ENCODE measurements around the gene CAMK2A. TPM values are rescaled to one million over a fixed set of nuclear protein-coding genes. Genes with fewer than 3 reads are reported as not detected.

The CAMK2A gene
- total RNA-seq, 4 donors from 2014 or later: 1.4 to 6.9 (median 3.6) TPM

- H3K4me3 ChIP-seq: no peak overlapping the region
- no peaks in the 10 kb centered on the region for H3K36me3 ChIP-seq
- no peaks in the 10 kb centered on the region for H3K4me1 ChIP-seq
- 67 to 92% methylated on average over 5 to 7 of the region's 7 CpGs for WGBS, 2 donors (ENCODE audit: low coverage in 1 of 2)
- ATAC-seq: no peak
- H3K27me3 ChIP-seq: no peaks in the 10 kb centered on the region
- no peak overlapping the region for H3K27ac ChIP-seq
- TF ChIP-seq CTCF (IDR thresholded peaks at IDR 0.05): no peak
- TF ChIP-seq POLR2AphosphoS5 (IDR thresholded peaks at IDR 0.05): no peak
- TF ChIP-seq POLR2A (IDR thresholded peaks at IDR 0.05): no peak
- no peak for TF ChIP-seq EP300 (IDR thresholded peaks at IDR 0.05)
- H3K9me3 ChIP-seq: no peaks in the 10 kb centered on the region
Measured at GRCh38 chr5:150278046-150278730, 11.4 kb downstream of the CAMK2A start.

GRCh38 chr5:150277043-150277442 is 12.5 kb downstream of the CAMK2A start:
- WGBS, 2 donors (ENCODE audit: low coverage in 1 of 2): 100% methylated on average over 1 of the region's 4 CpGs; no CpG with 5 or more reads in 1 of the 2 donors
- ATAC-seq: no peak
- Histone ChIP-seq H3K4me1 (no peaks in the 10 kb centered on the region), H3K27me3 (no peaks in the 10 kb centered on the region), H3K27ac (no peak overlapping the region), H3K9me3 (no peaks in the 10 kb centered on the region), H3K4me3 (no peak overlapping the region), H3K36me3 (no peaks in the 10 kb centered on the region)
- TF ChIP-seq CTCF (IDR thresholded peaks at IDR 0.05): no peak
- TF ChIP-seq POLR2A (IDR thresholded peaks at IDR 0.05): no peak
- no peak for TF ChIP-seq POLR2AphosphoS5 (IDR thresholded peaks at IDR 0.05)

GRCh38 chr5:150274811-150275210 is 14.8 kb downstream of the CAMK2A start:
- Histone ChIP-seq H3K4me3 (no peak overlapping the region), H3K9me3 (no peaks in the 10 kb centered on the region), H3K27ac (no peak overlapping the region), H3K4me1 (peaks cover 0 to 15% (median 0%) of the 10 kb centered on the region in 3 donors), H3K36me3 (no peaks in the 10 kb centered on the region), H3K27me3 (no peaks in the 10 kb centered on the region)
- TF ChIP-seq EP300 (IDR thresholded peaks at IDR 0.05): no peak
- no peak for TF ChIP-seq POLR2A (IDR thresholded peaks at IDR 0.05)
- no peak for TF ChIP-seq CTCF (IDR thresholded peaks at IDR 0.05)
- no peak for TF ChIP-seq POLR2AphosphoS5 (IDR thresholded peaks at IDR 0.05)
- no CpG with 5 or more reads among the region's 4 CpGs for WGBS, 2 donors (ENCODE audit: low coverage in 1 of 2)
- ATAC-seq: no peak

GRCh38 chr5:150272531-150272930 is 17.0 kb downstream of the CAMK2A start:
- H3K36me3 ChIP-seq: no peaks in the 10 kb centered on the region
- no peak overlapping the region for H3K27ac ChIP-seq
- no peaks in the 10 kb centered on the region for H3K9me3 ChIP-seq
- WGBS, 2 donors (ENCODE audit: low coverage in 1 of 2): 75% methylated on average over 5 of the region's 5 CpGs; no CpG with 5 or more reads in 1 of the 2 donors
- no peaks in the 10 kb centered on the region for H3K27me3 ChIP-seq
- TF ChIP-seq CTCF (IDR thresholded peaks at IDR 0.05) (peak in 1 of 4 experiments; percentile 22), POLR2AphosphoS5 (IDR thresholded peaks at IDR 0.05) (no peak), EP300 (IDR thresholded peaks at IDR 0.05) (no peak), POLR2A (IDR thresholded peaks at IDR 0.05) (no peak)
- ATAC-seq: peak; percentile 52
- no peak overlapping the region for H3K4me3 ChIP-seq
- H3K4me1 ChIP-seq: peaks cover 0 to 18% (median 0%) of the 10 kb centered on the region in 3 donors

- Histone ChIP-seq H3K9me3 (no peaks in the 10 kb centered on the region), H3K27ac (no peak overlapping the region), H3K4me3 (no peak overlapping the region), H3K27me3 (no peaks in the 10 kb centered on the region), H3K36me3 (no peaks in the 10 kb centered on the region), H3K4me1 (peaks cover 0 to 18% (median 0%) of the 10 kb centered on the region in 3 donors)
- ATAC-seq: no peak
- no peak for TF ChIP-seq CTCF (IDR thresholded peaks at IDR 0.05)
- 72% methylated on average over 2 of the region's 5 CpGs; no CpG with 5 or more reads in 1 of the 2 donors for WGBS, 2 donors (ENCODE audit: low coverage in 1 of 2)
Measured at GRCh38 chr5:150271923-150272322, 17.6 kb downstream of the CAMK2A start.

Data from gastroesophageal sphincter (tissue), 4 donors.